Parathyroid adenoma (tissue), 2 donors: ENCODE results near the gene SLC35E2B.
"Not testable (repeated sequence)": the region's sequence is repeated elsewhere in the genome, so short reads cannot be mapped to it uniquely, and the experiment has no call there.

Experiments used
- H2AFZ ChIP-seq: fragments of 300-600 bp; sonication (generic); one replicate; pipeline ENCODE4 v1.7.0; 2017; ENCODE audit warnings: antibody characterized with exemption, mild to moderate bottlenecking
- H3K27ac ChIP-seq: fragments of 300-600 bp; sonication (generic); one replicate; pipeline ENCODE4 v1.7.0; 2017
- H3K27me3 ChIP-seq: fragments of 300-600 bp; sonication (generic); one replicate; pipeline ENCODE4 v1.7.0; 2017; ENCODE audit warnings: low read length; ENCODE audit not compliant: control insufficient read depth, insufficient read depth
- H3K36me3 ChIP-seq: fragments of 300-600 bp; sonication (generic); one replicate; pipeline ENCODE4 v1.7.0; 2017; ENCODE audit warnings: low read length; ENCODE audit not compliant: control insufficient read depth, insufficient read depth
- H3K4me1 ChIP-seq: fragments of 300-600 bp; sonication (generic); one replicate; pipeline ENCODE4 v1.7.0; 2017; ENCODE audit warnings: control low read depth
- H3K4me2 ChIP-seq: fragments of 300-600 bp; sonication (generic); one replicate; pipeline ENCODE4 v1.7.0; 2017; ENCODE audit warnings: low read length
- H3K4me3 ChIP-seq: fragments of 300-600 bp; sonication (generic); one replicate; pipeline ENCODE4 v1.7.0; 2017; ENCODE audit warnings: low read depth, low read length
- H3K79me2 ChIP-seq: fragments of 300-600 bp; sonication (generic); one replicate; pipeline ENCODE4 v1.7.0; 2017; ENCODE audit warnings: control low read depth
- H3K9ac ChIP-seq: fragments of 300-600 bp; sonication (generic); one replicate; pipeline ENCODE4 v1.7.0; 2017; ENCODE audit warnings: mild to moderate bottlenecking
- H3K9me3 ChIP-seq: fragments of 300-600 bp; sonication (generic); one replicate; pipeline ENCODE4 v1.7.0; 2017; ENCODE audit warnings: low read length; ENCODE audit not compliant: control insufficient read depth
- TF ChIP-seq, protein P1 (sequence below): fragments of 300-600 bp; sonication (generic); IDR thresholded peaks from one replicate; pipeline ENCODE4 v1.7.0; 2017; ENCODE audit warnings: antibody characterized with exemption, mild to moderate bottlenecking
- donor health status: primary hyperparathyroidism.

Gene SLC35E2B

GRCh38 chr1:1680912-1681273 is 11.7 kb downstream of the SLC35E2B start:
- Histone ChIP-seq H3K4me3 (no peak overlapping the region), H3K4me1 (no peaks in the 10 kb centered on the region), H3K79me2 (peaks cover 24% of the 10 kb centered on the region), H3K27me3 (no peaks in the 10 kb centered on the region), H3K4me2 (no peak overlapping the region), H3K9me3 (no peaks in the 10 kb centered on the region), H2AFZ (no peak overlapping the region), H3K9ac (no peak overlapping the region), H3K36me3 (no peaks in the 10 kb centered on the region), H3K27ac (no peak overlapping the region)
- TF ChIP-seq, protein P1, sequence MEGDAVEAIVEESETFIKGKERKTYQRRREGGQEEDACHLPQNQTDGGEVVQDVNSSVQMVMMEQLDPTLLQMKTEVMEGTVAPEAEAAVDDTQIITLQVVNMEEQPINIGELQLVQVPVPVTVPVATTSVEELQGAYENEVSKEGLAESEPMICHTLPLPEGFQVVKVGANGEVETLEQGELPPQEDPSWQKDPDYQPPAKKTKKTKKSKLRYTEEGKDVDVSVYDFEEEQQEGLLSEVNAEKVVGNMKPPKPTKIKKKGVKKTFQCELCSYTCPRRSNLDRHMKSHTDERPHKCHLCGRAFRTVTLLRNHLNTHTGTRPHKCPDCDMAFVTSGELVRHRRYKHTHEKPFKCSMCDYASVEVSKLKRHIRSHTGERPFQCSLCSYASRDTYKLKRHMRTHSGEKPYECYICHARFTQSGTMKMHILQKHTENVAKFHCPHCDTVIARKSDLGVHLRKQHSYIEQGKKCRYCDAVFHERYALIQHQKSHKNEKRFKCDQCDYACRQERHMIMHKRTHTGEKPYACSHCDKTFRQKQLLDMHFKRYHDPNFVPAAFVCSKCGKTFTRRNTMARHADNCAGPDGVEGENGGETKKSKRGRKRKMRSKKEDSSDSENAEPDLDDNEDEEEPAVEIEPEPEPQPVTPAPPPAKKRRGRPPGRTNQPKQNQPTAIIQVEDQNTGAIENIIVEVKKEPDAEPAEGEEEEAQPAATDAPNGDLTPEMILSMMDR = no peak

DNA sequence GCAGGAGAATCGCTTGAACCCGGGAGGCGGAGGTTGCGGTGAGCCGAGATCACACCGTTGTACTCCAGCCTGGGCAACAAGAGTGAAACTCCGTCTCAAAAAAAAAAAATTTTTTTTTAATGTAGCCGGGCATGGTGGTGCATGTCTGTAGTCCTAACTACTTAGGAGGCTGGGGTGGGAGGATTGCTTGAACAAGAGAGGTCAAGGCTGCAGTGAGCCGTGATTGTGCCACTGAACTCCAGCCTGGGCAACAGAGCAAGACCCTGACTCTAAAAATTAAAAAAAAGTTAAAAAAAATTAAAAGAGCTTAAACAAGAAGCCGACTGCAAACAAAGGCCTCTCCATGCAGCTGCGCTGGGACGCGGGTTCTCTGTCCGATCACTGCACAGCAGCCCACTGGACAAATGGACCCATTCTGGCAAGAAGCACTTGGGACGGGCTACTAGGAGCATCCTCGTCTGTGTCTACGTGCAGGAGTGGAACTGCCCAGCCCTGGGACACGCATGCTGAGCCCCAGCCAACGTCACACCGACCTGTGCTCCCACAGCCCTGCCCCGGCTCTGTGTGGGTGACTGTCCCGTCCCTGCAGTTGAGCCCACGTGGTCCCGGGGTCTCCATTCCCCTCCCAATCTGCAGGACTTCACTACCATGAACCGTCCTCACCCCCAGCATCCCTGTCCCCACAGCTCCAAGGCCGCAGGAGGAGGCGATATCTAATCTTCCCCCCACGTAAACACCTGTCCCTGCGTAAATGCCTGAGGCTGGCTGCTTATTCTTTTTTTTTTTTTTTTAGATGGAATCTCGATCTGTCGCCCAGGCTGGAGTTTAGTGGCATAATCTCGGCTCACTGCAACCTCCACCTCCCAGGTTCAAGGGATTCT is 12.3 kb downstream of the SLC35E2B start:
- TF ChIP-seq, protein P1 = no peak
- Histone ChIP-seq H3K4me1 (no peaks in the 10 kb centered on the region), H3K36me3 (no peaks in the 10 kb centered on the region), H3K79me2 (peaks cover 22% of the 10 kb centered on the region), H3K4me2 (no peak overlapping the region), H2AFZ (no peak overlapping the region), H3K27ac (no peak overlapping the region), H3K9ac (no peak overlapping the region), H3K27me3 (no peaks in the 10 kb centered on the region), H3K4me3 (no peak overlapping the region), H3K9me3 (no peaks in the 10 kb centered on the region)

- H3K27ac ChIP-seq = no peak overlapping the region
- H3K79me2 ChIP-seq = peaks cover 18% of the 10 kb centered on the region
- H3K4me2 ChIP-seq = no peak overlapping the region
- H3K4me3 ChIP-seq = no peak overlapping the region
- TF ChIP-seq, protein P1 = no peak
- no peaks in the 10 kb centered on the region for H3K36me3 ChIP-seq
- H3K27me3 ChIP-seq = no peaks in the 10 kb centered on the region
- no peak overlapping the region for H3K9ac ChIP-seq
- H3K9me3 ChIP-seq = no peaks in the 10 kb centered on the region
- no peak overlapping the region for H2AFZ ChIP-seq
- H3K4me1 ChIP-seq = no peaks in the 10 kb centered on the region
These were observed 13.8 kb downstream of the SLC35E2B start for GRCh38 chr1:1678581-1679380.

GRCh38 chr1:1677718-1678580 is 14.6 kb downstream of the SLC35E2B start:
- Histone ChIP-seq H3K79me2 (peaks cover 12% of the 10 kb centered on the region), H3K27me3 (no peaks in the 10 kb centered on the region), H3K27ac (no peak overlapping the region), H3K4me1 (no peaks in the 10 kb centered on the region), H3K9me3 (no peaks in the 10 kb centered on the region), H3K36me3 (no peaks in the 10 kb centered on the region), H2AFZ (no peak overlapping the region), H3K4me2 (no peak overlapping the region), H3K4me3 (no peak overlapping the region), H3K9ac (no peak overlapping the region)
- TF ChIP-seq, protein P1 = no peak

- not testable (repeated sequence) for H2AFZ ChIP-seq, H3K4me2 ChIP-seq, H3K4me3 ChIP-seq, H3K9ac ChIP-seq, H3K9me3 ChIP-seq, H3K27me3 ChIP-seq, H3K27ac ChIP-seq, H3K4me1 ChIP-seq, H3K36me3 ChIP-seq
- peaks cover 11% of the 10 kb centered on the region for H3K79me2 ChIP-seq
These were observed 16.5 kb downstream of the SLC35E2B start for GRCh38 chr1:1676087-1676486.

DNA sequence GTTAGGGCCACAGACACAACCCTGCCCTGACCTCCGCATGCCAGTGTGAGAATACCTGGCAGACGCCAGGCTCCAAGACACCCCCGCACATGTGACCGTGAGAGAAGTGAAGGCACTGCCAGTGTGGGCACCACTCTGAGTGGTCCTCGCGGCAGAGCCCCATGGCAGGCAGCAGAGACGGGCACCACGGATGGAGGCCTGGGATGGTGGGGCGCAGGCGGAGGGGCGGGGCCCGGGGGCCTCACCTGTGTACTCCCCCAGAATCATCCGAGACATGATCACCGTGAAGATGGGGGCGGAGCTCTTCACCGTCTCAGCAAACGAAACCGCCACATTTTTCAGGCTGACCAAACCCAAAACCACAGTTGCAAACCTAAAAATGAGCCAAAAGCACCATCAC is 17.4 kb downstream of the SLC35E2B start:
- H3K36me3 ChIP-seq, H3K9ac ChIP-seq, H3K4me3 ChIP-seq: not testable (repeated sequence)

GRCh38 chr1:1674806-1675205 is 17.8 kb downstream of the SLC35E2B start:
- H3K27ac ChIP-seq, H3K4me3 ChIP-seq, H3K36me3 ChIP-seq, H3K9ac ChIP-seq, H3K4me1 ChIP-seq, H3K79me2 ChIP-seq, H3K27me3 ChIP-seq, H2AFZ ChIP-seq, H3K4me2 ChIP-seq, H3K9me3 ChIP-seq: not testable (repeated sequence)

More for the DNA sequence above, 17.4 kb downstream of the SLC35E2B start:
- H3K9me3 ChIP-seq, H3K27ac ChIP-seq, H3K79me2 ChIP-seq, H3K4me2 ChIP-seq, H3K4me1 ChIP-seq, H2AFZ ChIP-seq, H3K27me3 ChIP-seq: not testable (repeated sequence)
